Activated T-helper 1 cell treated with Interleukin-2 at 50 U/mL for 16 hours (primary cell): ENCODE data around the gene LRP1.
"Not testable (repeated sequence)": the region's sequence is repeated elsewhere in the genome, so short reads cannot be mapped to it uniquely, and the experiment has no call there.

Source experiments
- DNase-seq: peaks from one replicate; pipeline ENCODE4 v3.0.0-alpha.2; 2020; ENCODE audit warnings: low read depth

LRP1 gene

DNA sequence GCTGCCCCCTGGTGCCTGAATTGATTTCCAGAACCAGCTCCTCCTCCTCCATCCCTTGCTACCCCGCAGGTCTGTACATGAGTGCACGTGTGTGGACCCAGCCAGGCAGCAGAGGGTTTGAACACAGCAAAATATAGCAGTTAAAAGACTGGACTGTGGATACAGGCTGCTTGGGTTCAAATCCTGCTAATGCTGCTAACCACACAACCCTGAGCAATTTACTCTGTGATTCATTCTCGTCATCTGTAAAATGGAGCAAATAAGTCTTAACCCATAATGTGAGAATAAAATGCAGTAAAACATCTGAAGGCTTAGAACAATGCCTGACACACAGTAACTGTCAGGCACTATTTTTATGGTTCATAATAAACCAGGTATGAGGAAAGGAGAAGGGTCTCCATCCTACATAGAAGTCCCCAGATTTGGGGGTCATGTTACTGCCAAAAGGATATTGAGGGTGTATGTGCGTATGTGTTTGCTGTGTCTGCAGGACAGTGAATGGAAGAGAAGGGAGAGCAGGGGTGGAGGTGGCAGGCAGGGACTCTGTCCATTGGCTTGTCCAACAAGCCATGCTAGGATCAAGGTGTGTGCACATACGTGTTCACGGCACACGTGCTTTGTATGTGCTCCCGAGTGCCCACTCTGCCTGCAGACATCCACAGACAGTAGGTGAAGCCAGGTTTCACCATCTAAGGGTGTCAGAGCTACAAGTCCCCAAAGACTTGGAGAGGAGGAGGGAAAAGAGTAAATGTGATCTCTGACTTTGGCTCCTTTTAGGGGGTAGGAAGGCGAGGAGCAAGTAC is 15.6 kb upstream of the LRP1 start:
- no peak for DNase-seq

DNA sequence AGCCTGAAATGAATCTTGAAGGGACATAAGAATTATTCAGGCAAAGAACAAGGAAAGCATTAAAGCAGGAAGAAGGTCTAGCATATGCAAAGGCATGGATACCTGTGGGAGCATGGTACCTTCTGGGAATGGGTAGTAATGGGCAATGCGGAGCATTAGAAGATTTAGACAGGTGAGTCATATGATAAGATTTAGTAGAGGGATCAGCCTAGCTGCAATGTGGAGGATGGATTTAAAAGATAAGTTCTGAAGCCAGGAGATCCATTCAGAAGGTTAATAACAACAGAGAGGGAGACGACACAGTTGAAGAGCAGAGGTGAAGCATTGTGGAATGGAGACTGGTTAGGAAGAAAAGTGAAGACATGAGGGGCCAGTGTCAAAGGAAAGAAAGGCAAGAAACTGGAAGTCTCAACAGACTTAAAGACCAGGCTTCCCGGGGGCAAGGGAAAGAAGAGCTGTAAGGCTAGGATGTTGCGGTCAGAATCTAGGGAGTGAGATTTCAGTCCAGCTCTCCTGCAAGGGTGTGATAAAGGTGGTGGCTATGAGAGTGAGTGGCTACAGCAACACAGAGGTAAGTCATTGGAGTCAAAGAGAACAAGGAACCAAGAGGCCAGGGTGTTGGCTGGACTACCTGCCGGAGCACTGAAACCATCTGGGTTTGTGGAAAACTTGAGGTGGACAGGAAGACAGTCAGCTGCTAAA is 11.6 kb upstream of the LRP1 start:
- no peak for DNase-seq

DNA sequence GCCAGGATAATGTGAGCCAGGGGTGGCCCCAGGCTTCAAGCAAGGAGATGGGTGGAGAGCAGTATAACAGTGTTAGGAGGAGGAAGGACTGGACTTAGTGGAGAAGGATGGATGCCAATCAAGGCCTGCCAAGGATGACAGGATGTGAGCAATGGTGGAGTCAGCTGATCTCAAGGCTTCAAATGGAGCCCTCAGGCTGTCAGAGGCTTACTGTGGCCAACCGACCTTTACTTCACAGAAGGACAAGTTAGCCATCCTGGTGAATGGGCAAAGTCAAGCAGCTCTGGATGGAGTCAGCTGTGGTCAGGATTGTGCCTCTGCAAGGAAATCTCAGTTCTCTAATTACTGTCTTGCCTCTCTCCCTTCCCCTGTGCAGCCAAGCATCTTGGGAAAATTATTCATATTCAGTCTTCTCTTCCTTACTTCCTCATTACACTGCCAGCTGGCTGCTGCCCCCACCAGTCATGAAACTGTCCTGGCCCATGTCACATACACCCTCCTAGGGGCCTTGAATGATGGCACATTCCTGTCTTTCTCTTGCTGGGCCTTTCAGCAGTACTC is 9.5 kb upstream of the LRP1 start:
- DNase-seq: no peak

DNA sequence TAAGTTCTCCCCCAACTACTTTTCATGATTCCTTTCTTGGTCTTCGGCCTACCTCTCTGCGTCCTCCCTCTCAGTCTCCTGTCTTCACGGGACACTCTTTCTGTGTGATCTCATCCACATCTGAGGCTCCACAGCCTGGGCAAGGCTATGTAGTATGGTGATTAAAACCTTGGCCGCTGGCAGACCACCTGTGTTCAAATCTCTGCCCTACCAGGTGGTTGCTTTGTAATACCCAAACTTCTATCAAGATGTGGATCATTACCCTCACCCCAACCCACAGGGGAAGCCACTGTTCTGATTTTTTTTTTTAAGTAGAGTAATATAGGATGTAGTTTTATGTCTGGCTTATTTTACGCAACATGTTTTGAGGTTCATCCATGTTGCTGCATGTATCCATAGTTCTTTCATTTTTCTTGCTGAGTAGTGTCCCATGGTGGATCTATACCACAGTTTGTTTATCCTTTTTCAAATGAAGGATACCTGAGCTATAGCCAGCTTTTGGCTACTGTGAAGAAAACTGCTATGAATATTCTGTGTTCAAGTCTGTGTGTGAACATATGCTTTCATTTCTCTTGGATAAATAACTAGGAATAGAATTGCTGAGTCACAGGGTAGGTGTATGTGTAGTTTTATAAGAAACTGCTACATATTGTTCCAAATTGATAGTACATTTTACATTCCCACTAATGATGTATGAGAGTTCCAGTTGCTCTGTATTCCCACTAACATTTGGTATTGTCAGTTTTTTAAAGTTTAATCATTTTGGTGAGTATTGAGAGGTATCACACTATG is 8.8 kb upstream of the LRP1 start:
- DNase-seq: no peak

DNA sequence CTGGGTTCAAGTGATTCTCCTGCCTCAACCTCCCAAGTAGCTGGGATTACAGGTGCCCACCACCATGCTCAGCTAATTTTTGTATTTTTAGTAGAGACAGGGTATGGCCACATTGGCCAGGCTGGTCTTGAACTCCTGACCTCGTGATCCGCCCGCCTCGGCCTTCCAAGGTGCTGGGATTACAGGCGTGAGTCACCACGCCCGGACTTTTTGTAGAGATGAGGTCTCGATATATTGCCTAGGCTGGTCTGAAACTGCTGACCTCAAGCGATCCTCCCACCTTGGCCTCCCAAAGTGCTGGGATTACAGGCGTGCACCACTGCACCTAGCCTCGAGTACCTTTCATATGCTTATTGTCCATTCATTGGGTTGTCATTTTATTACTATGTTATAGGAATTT is 7.6 kb upstream of the LRP1 start:
- not testable (repeated sequence) for DNase-seq

DNA sequence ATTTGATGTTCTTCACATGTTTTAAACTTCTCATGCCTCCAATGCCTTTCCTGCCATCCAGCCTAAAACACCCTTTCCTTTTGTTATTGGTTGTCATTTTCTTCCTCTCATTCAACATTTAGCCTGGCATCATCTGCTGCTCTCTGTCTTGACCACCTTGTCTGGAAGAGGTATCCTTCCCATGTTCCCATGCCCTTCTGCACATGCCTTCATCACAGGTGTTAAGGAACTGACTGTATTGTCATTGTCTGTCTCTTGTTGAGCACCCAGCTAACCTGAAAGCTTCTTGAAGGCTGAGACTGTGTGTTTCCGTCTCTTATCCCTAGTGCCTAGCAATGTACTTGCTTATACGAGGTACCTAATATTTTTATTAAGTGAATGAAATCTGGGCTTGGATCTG is 4.5 kb upstream of the LRP1 start:
- no peak for DNase-seq

DNA sequence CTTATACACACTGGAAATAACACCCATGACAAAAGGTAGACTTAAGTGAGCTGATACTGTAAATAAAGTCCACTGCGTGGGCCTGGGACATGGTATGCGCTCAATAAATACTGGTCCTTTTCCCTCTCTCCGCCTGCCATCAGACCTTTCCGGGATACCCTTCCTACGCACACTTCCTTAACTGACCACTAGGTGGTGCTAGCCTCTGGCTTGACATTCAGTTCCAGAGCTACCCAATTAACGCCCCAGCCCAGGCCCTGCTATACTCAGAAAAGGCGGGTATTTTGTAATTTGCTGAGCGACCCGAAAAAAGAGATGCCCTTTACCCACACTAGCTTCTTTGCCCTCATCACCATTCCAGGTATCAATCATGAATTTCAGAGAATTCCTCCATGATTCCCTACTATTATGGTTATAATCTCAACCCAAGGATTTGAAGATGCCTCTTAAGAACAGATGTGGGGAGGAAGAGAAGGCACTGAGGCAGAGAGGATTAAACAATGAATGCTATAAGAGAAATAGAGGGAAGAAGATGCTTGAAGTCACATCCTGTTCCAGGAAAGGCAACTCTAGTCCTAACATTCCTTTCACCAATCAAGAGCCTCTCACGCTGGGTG is 3.9 kb upstream of the LRP1 start:
- DNase-seq: peak; percentile 52

DNA sequence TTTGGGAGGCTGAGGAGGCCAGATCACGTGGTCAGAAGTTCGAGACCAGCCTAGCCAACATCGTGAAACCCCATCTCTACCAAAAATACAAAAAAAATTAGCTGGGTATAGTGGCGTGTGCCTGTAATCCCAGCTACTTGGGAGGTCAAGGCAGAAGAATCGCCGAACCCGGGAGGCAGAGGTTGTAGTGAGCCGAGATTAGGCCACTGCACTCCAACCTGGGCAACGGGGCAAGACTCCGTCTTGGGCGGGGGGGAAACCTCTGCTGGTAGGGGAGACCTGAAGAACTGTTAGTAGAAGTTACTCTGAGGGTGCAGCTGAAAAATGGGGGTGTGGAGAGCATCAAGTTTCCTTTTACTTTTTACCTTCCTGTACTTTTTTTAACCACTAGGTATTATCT is 2.2 kb upstream of the LRP1 start:
- DNase-seq: no peak

DNA sequence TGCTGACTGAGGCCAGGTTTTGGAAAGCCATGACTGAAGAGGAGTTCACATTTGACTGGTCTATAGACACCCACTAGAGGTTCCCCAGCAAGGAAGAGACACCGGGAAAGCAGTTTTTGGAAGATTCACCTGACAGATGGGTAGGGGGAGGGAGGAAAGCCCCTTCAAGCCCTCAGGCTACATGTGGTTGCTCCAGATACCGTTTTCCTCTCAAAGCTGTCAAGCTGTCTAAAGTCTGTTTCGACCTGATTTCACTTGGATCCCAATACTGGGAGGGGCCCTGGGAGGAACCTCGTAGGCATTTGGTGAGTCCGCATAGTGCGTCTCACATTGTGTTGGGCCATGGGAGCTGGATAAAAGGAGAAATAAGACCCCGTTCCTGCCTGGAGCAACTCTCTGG is 1.7 kb upstream of the LRP1 start:
- DNase-seq: no peak

DNA sequence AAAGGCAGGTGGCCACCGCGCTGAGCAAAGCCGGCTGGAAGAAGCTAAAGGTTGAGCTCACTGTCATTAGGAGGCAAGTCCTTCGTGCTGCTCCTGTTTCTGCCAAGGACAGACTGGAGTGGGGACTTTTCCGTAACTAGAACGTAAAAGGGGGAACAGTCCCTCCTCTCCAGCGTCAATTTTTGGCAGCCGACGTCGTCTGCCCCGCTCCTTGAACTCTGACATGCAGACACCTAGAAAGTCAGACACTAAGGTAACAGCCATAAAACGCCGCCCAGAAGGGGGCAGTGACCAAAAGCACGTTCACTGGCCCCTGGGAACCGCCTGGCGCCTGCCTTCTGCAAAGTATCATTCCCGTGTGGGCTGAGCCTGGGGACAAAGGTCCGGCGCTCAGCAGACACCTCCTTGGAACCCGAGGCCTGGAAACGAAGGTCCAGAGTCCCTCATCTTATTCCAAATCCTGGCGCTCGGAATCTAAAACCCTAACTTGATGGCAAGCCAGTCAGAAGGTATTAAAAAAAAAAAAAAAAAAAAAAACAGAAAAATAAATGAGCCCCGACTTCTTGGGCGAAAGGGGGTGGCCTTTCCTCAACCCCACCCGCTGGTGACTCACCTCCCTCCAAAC is 1.1 kb upstream of the LRP1 start:
- peak; percentile 7 for DNase-seq

DNA sequence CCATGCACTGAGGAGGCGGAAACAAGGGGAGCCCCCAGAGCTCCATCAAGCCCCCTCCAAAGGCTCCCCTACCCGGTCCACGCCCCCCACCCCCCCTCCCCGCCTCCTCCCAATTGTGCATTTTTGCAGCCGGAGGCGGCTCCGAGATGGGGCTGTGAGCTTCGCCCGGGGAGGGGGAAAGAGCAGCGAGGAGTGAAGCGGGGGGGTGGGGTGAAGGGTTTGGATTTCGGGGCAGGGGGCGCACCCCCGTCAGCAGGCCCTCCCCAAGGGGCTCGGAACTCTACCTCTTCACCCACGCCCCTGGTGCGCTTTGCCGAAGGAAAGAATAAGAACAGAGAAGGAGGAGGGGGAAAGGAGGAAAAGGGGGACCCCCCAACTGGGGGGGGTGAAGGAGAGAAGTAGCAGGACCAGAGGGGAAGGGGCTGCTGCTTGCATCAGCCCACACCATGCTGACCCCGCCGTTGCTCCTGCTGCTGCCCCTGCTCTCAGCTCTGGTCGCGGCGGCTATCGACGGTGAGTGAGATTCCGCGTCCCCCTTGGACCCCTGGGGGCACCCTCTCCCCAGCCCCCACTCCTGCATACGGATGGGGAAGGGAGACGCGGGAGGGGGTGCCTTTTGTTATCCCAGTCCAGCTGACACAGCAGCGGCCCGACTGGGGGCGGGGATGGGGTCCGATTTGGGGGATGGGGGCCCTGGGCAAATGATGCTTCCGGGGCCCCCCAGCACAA is 400 bp downstream of the LRP1 start:
- DNase-seq: no peak

DNA sequence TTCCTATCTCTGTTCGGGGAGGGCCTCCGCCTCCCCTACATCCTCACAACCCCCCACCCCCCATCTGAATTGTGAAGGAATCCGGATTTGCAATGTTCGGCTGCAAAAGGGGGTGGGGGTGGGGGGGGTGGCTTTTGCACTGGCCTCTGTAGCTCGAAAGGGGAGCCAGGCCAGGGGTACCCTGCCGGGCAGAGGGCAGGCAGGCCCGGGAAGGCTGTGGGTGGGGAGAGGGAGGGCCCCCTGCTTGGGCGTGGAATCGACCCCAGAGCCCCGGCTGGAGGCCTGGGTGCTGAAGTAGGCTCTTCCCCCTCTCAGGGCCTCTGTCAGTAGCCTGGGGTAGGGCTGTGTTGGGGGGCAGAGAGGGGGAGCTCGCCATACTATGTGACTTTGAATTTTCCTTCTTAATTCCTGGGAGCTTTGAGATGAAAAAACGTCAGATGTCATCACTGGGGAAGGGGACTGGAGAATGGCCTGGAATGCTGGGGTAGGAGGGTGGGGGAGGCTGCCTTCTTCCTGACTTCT is 1.1 kb downstream of the LRP1 start:
- no peak for DNase-seq

DNA sequence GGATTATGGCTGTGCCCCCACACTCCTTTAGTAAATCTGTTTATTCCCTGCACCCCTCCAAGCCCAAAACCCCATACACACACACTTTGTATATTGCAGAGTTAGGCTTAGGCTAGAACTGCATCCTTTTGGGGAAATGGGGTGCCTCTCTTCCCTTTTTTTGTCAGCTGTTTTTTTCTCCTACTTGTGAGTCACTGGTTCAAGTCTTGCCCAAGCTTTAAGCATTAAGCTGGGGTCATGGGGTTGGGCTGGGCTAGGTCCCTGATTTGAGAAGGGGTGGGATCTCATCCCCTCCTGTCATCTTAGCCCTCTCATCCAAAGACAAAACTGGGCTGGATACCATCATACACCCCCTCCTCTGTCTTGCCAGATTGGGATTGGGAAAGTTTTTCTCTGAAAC is 1.6 kb downstream of the LRP1 start:
- DNase-seq: no peak

DNA sequence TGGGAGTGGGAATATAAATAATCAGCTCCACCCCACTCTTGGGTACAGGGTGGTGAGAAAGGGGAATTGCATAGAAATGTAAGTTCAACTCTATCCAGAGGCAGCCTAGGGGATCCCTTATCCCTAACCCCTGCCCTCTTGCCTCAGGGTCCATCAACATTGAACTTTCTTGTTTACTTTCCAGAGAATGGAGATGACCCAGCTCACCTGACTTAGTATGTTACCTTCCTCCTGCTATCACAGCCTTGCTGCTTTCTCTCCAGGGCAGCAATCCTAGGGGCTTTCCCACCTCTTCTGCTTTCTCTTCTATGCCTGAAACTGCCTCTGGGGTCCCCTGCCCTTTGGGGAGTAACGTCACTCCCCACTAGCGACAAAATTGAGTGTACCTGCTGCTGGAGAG is 2.7 kb downstream of the LRP1 start:
- no peak for DNase-seq

DNA sequence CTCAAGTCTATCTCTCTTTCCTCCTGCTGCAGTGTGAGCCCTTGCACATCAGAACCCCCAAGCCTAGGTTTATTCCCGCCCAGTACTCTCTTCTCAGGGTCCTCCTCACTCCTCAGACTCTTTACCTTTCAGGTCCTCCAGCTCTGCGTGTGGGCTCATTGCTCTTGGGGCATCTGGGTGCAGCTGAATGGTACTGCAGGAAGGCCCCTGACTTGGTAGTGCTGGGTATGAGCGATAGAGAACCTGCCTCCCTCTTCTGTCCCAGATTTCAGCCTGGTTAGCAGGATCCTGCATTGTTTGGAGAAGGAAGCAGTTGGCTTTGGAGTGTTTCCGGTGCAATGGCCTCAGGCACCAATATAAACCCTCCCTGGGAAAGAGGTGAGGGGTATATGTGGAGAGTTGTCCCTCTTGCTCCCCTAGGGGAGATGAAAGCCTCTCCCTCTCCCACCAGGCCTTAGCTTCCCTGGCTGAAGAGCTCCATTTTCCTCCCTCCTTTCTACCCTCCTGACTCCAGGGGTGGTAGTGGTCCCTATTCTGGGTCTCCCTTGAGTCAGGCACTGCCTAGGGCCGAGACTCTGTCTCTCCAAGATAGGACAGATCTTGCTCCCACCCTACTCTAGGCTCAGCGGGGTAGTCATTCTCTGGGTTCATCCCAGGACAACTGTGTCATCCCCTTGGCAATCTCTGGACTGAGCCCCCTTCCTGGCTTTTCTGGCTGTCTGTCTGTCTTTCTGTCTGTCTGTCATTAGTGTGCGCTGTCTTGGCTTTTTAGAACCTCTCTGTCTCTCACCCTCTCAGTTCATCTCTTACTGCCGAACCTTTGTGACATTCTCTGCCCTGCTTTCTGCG is 3.8 kb downstream of the LRP1 start:
- no peak for DNase-seq

DNA sequence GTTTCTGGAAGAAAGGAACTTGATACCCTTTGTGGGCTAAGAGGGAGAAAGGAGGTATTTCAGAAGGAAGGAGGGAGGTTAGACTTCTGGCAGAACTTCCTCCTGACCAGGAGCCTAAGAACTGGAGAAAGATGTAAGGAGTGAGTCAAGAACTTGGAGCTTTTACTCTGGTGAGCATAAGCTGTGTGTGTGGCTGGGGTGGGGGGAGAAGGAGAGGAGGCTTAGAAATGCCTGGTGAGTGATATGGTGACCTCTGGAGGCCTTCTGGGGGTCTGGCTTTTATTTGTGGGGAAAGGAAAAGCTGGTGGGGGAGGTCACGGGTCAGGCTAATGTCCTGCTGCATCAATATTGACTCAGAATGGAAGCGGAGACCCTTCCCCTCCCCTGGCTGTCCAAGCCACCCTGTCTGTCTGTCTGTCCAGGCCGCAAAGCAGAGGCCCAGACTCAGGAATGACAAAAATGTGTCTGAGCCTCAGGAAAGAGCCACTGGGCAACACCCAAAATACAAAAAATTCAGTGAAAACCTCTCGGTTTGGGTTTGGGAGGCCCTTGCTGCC is 4.8 kb downstream of the LRP1 start:
- DNase-seq: no peak

DNA sequence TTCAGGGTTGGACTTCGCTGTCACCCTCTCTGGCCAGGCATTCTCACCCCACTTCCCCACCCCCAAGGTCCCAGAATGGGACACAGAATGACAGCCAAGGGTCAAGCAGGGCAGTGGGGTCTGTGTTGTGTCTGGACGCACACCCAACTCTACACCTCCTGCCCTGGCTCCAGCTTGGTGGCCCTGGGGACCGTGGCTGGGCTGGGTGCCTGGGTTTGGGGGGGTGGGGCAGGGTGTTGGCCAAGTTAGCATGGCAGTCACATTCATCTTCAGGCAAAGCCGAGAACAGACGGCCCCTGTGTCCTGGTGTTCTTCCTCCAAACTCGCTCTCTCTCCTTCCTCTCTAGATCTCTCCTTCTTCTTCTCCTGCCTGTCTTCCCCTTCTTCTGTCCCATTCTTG is 5.6 kb downstream of the LRP1 start:
- no peak for DNase-seq

DNA sequence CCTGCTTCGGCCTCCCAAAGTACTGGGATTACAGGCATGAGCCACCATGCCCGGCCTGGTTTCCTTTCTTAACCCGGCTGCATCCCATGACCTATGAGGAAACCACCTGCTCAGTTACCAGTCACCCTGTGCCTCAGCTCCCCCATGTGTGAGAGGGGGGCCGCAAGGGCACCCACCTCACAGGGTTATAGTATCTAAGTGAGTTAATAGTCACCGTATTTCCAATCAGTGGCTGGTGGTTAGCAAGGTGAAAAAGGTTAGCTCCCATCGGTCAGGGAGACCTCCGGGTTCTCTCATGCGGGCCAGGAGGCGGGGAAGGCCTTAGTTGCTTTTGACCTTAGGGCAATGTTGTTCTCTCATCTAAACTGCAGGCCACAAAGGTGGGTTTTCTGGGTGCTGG is 6.7 kb downstream of the LRP1 start:
- DNase-seq: no peak

DNA sequence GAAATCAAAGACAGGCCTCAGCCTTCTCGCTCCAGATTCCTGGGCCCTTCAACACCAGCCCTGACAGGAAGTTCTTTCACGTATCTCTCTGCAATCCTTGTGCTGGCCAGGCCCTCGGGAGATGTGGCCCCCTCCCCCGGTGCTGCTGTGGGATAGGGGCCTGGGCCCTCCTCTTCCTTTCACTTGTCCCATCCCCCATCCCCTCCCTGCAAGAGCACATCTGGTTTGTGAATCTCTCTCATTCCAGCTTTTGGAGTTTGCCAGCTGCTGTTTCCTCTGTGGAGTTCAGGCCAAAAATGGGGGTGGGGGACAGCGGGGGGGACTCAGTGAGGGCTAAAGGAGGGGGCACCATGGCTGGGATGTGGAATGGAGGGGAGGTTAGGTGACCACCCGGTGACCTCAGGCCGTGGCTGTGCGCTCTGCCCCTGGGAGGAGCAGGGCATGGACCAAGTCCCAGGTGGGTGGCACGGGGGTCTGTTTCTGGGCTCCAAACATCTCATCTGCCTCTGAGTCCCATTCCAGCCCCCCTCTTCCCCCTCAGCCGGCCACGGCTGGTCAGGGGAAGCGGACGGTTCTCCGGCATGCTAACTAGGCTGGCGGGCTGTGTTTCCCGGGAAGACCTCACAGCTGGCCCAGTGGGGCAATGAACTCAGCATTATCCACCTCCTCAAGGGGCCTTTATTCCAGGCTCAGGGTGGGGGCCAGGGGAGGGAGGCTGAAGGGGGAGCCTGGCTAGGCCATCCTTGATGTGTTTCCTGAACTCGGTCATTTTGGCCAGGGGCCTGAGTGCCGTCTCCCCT is 7.4 kb downstream of the LRP1 start:
- DNase-seq: no peak
